Erythroblast (primary cell): Measurements from ENCODE around the gene ACBD7.

ENCODE experiments used
- GATA1 ChIP-seq: IDR thresholded peaks from 2 replicates; pipeline ENCODE4 v1.6.1; 2011; ENCODE audit warnings: low read depth, mild to moderate bottlenecking, control low read depth, low read length, moderate library complexity
- POLR2A ChIP-seq: IDR thresholded peaks from 2 replicates; pipeline ENCODE4 v1.6.1; 2011; ENCODE audit warnings: mild to moderate bottlenecking, low read length

GRCh38 chr10:15120523-15120922 is 31.9 kb upstream of the ACBD7 start:
- no peak for TF ChIP-seq POLR2A
- TF ChIP-seq GATA1: no peak
